SK-N-SH (cell line): ENCODE data around the gene VIM. TPM values are rescaled to one million over a fixed set of nuclear protein-coding genes. Genes with fewer than 3 reads are reported as not detected.

Experiments
- CTCF ChIA-PET: fragments of 300-600, 350-600 bp; formaldehyde crosslinking; extraction: SDS; loops from one replicate; lab custom pipeline; 2021; lab: Yijun Ruan, JAX
- POLR2A ChIA-PET: fragments of 350-600 bp; sonication (Branson Sonifier 250); formaldehyde crosslinking; extraction: SDS; loops from one replicate; lab custom pipeline; 2020; ENCODE audit warnings: antibody characterized with exemption, inconsistent platforms; lab: Yijun Ruan, JAX
- DNase-seq: peaks from one replicate; pipeline ENCODE4 v3.0.0; 2012
- H2AFZ ChIP-seq: fragments of 200-600 bp; sonication (generic); 2 replicates; pipeline ENCODE4 v1.8.1; 2016; ENCODE audit warnings: antibody characterized with exemption, mild to moderate bottlenecking, low read depth
- H3F3A ChIP-seq: fragments of 200-600 bp; sonication (generic); replicated peaks from 2 replicates; pipeline ENCODE3; 2016; ENCODE audit warnings: antibody characterized with exemption, mild to moderate bottlenecking; ENCODE audit not compliant: insufficient read depth
- H3K27ac ChIP-seq, 2 experiments: fragments of 200-500 bp in 1 of 2; fragments of 200-600 bp in 1 of 2; sonication (Bioruptor generic) in 1 of 2; sonication (generic), shearing (Covaris generic) in 1 of 2; 2 replicates each; pipeline versions ENCODE4 v1.5.1 to v1.6.1; 2014 to 2016; ENCODE audit warnings: low read depth in 2 of 2, inconsistent platforms in 1 of 2, low read length in 1 of 2, mild to moderate bottlenecking in 1 of 2, mixed read lengths in 1 of 2
- H3K27me3 ChIP-seq: fragments of 200-600 bp; sonication (generic), shearing (Covaris generic); 2 replicates; pipeline ENCODE4 v1.6.1; 2016; ENCODE audit warnings: mixed run types; ENCODE audit not compliant: insufficient read depth
- H3K36me3 ChIP-seq, 2 experiments: fragments of 200-500 bp in 1 of 2; fragments of 200-600 bp in 1 of 2; sonication (Bioruptor generic) in 1 of 2; sonication (generic) in 1 of 2; replicated peaks in 1 of 2; 2 replicates each; pipeline versions ENCODE3 to v1.5.1; 2014 to 2016; ENCODE audit warnings: low read length in 1 of 2, mild to moderate bottlenecking in 1 of 2; ENCODE audit not compliant: insufficient read depth in 2 of 2, control insufficient read depth in 1 of 2
- H3K4me1 ChIP-seq, 2 experiments: fragments of 200-500 bp in 1 of 2; fragments of 200-600 bp in 1 of 2; sonication (Bioruptor generic) in 1 of 2; sonication (generic), shearing (Covaris generic) in 1 of 2; 2 replicates each; pipeline versions ENCODE4 v1.5.1 to v1.6.1; 2014 to 2016; ENCODE audit warnings: low read depth in 1 of 2, low read length in 1 of 2, mixed run types in 1 of 2; ENCODE audit not compliant: insufficient read depth in 2 of 2, control insufficient read depth in 1 of 2
- H3K4me2 ChIP-seq: fragments of 200-600 bp; sonication (generic), shearing (Covaris generic); 2 replicates; pipeline ENCODE4 v1.6.1; 2017; ENCODE audit warnings: mixed run types
- H3K4me3 ChIP-seq, 2 experiments: fragments of 200-500 bp in 1 of 2; fragments of 200-600 bp in 1 of 2; sonication (Bioruptor generic) in 1 of 2; sonication (generic), shearing (Covaris generic) in 1 of 2; 2 replicates each; pipeline versions ENCODE4 v1.5.1 to v1.8.1; 2014 to 2016; ENCODE audit warnings: low read depth in 2 of 2, inconsistent platforms in 1 of 2, low read length in 1 of 2, mild to moderate bottlenecking in 1 of 2, mixed read lengths in 1 of 2, moderate library complexity in 1 of 2
- H3K79me2 ChIP-seq: fragments of 200-600 bp; sonication (generic); 2 replicates; pipeline ENCODE4 v1.8.1; 2017; ENCODE audit warnings: mild to moderate bottlenecking; ENCODE audit not compliant: insufficient read depth
- H3K9ac ChIP-seq: fragments of 200-600 bp; sonication (generic); 2 replicates; pipeline ENCODE4 v1.6.1; 2017; ENCODE audit warnings: mixed run types
- H3K9me2 ChIP-seq: fragments of 200-600 bp; sonication (generic); 2 replicates; pipeline ENCODE4 v1.6.1; 2017; ENCODE audit warnings: mixed run types
- H3K9me3 ChIP-seq: fragments of 200-600 bp; sonication (generic); 2 replicates; pipeline ENCODE4 v1.6.1; 2017; ENCODE audit warnings: mixed run types, mild to moderate bottlenecking, moderate library complexity
- H4K20me1 ChIP-seq: fragments of 200-600 bp; sonication (generic); 2 replicates; pipeline ENCODE4 v1.6.1; 2017; ENCODE audit warnings: mild to moderate bottlenecking, mixed run types; ENCODE audit not compliant: insufficient read depth
- CHD2 ChIP-seq: fragments of 150-350 bp; IDR thresholded peaks from 2 replicates; pipeline ENCODE4 v1.6.1; 2018; ENCODE audit warnings: low read length; ENCODE audit not compliant: partially characterized antibody
- EP300 ChIP-seq, 2 experiments: IDR thresholded peaks; 2 replicates each; pipeline versions ENCODE4 v1.4.0 to v1.6.1; 2012; ENCODE audit warnings: borderline replicate concordance in 1 of 2, low read depth in 1 of 2, low read length in 1 of 2
- FOSL2 ChIP-seq: IDR thresholded peaks from 2 replicates; pipeline ENCODE4 v1.4.0; 2012; ENCODE audit warnings: low read depth, mild to moderate bottlenecking, moderate library complexity, borderline replicate concordance
- FOXJ3 ChIP-seq: sonication (generic); formaldehyde crosslinking; IDR thresholded peaks from 2 replicates; pipeline ENCODE4 v1.5.1; 2020; ENCODE audit warnings: mild to moderate bottlenecking, missing genetic modification reagents
- GABPA ChIP-seq: IDR thresholded peaks from 2 replicates; pipeline ENCODE4 v1.4.0; 2012; ENCODE audit warnings: low read depth, mild to moderate bottlenecking
- GATA2 ChIP-seq: sonication (generic); formaldehyde crosslinking; IDR thresholded peaks from 2 replicates; pipeline ENCODE4 v1.5.0; 2020; ENCODE audit warnings: mild to moderate bottlenecking, missing genetic modification reagents
- IRF3 ChIP-seq: fragments of 150-350 bp; IDR thresholded peaks from 2 replicates; pipeline ENCODE4 v1.6.1; 2016; ENCODE audit warnings: mild to moderate bottlenecking, low read depth, low read length
- JUND ChIP-seq: IDR thresholded peaks from 2 replicates; pipeline ENCODE4 v1.4.0; 2012
- MAX ChIP-seq: IDR thresholded peaks from 2 replicates; pipeline ENCODE4 v1.4.0; 2012; ENCODE audit warnings: low read depth
- MXI1 ChIP-seq: IDR thresholded peaks from 2 replicates; pipeline ENCODE4 v1.6.1; 2012; ENCODE audit warnings: mild to moderate bottlenecking, low read depth, low read length, improper control_type of control experiment
- NFIC ChIP-seq: IDR thresholded peaks from 2 replicates; pipeline ENCODE4 v1.4.0; 2012; ENCODE audit warnings: borderline replicate concordance
- POLR2AphosphoS5 ChIP-seq: IDR thresholded peaks from 2 replicates; pipeline ENCODE4 v1.6.1; 2012; ENCODE audit warnings: low read depth, low read length
- RAD21 ChIP-seq: IDR thresholded peaks from 2 replicates; pipeline ENCODE4 v1.6.1; 2012; ENCODE audit warnings: mild to moderate bottlenecking, low read length
- RFX5 ChIP-seq: IDR thresholded peaks from 2 replicates; pipeline ENCODE4 v1.6.1; 2012; ENCODE audit warnings: mild to moderate bottlenecking, improper control_type of control experiment, low read length
- RXRA ChIP-seq: IDR thresholded peaks from 2 replicates; pipeline ENCODE4 v1.4.0; 2012; ENCODE audit warnings: low read depth, mild to moderate bottlenecking, borderline replicate concordance
- SIN3A ChIP-seq: IDR thresholded peaks from 2 replicates; pipeline ENCODE4 v1.6.1; 2012; ENCODE audit warnings: low read depth, mild to moderate bottlenecking, low read length, moderate library complexity, borderline replicate concordance
- SMC3 ChIP-seq: IDR thresholded peaks from 2 replicates; pipeline ENCODE4 v1.6.1; 2012; ENCODE audit warnings: low read depth, low read length, improper control_type of control experiment
- TAF1 ChIP-seq: IDR thresholded peaks from 2 replicates; pipeline ENCODE4 v1.6.1; 2012; ENCODE audit warnings: low read depth, mild to moderate bottlenecking, low read length, moderate library complexity, borderline replicate concordance
- TEAD4 ChIP-seq: IDR thresholded peaks from 2 replicates; pipeline ENCODE4 v1.4.0; 2012; ENCODE audit warnings: mild to moderate bottlenecking, borderline replicate concordance; ENCODE audit not compliant: insufficient read depth
- USF1 ChIP-seq: IDR thresholded peaks from 2 replicates; pipeline ENCODE4 v1.4.0; 2012; ENCODE audit warnings: low read depth, borderline replicate concordance
- ZBTB33 ChIP-seq: IDR thresholded peaks from 2 replicates; pipeline ENCODE4 v1.4.0; 2012; ENCODE audit warnings: low read depth, borderline replicate concordance
- WGBS: methylation state at CpG from one replicate; pipeline ENCODE4 v1.1.6; 2017; ENCODE audit warnings: low lambda C conversion rate; 5-methylcytosine and 5-hydroxymethylcytosine counted together
- polyA plus RNA-seq, 3 experiments: library from polyadenylated mRNA; depleted of rRNA; stranded (reverse); fragments of >200 nt; gene quantifications; 2 replicates each; pipeline ENCODE4 v1.2.3, GENCODE V29; 2012

VIM gene
- polyA plus RNA-seq, 1 of the 3 experiments (the other 2 are of a cell fraction) = 5,016 TPM

GRCh38 chr10:17214526-17214925 is 13.5 kb upstream of the VIM start:
- Histone ChIP-seq H3K4me2 (peak overlapping the region; percentile 65), H3K36me3 (no peaks in the 10 kb centered on the region), H3K79me2 (peaks cover 30% of the 10 kb centered on the region), H3K4me3 (peak overlapping the region; percentile 27 to 51; a peak in 3 of 4 replicates), H3K4me1 (peaks cover 0 to 68% of the 10 kb centered on the region in 2 experiments; a peak in 3 of 4 replicates), H3F3A (peaks cover 66% of the 10 kb centered on the region), H3K9me3 (no peaks in the 10 kb centered on the region), H3K27ac (peak overlapping the region; percentile 88 to 100; a peak in 3 of 4 replicates), H4K20me1 (no peaks in the 10 kb centered on the region), H3K9ac (peak overlapping the region; percentile 86), H3K27me3 (no peaks in the 10 kb centered on the region), H2AFZ (peak overlapping the region; percentile 58; the same call in 1 of the 2 replicates), H3K9me2 (no peaks in the 10 kb centered on the region)
- POLR2A ChIA-PET = interaction anchor here (0.9 to 1.2 kb wide), 2 partner anchors 13 to 16 kb away, joined by 3 to 4 read pairs; partner anchors contain the start of gene TRDMT1
- WGBS = 64% methylated on average over 2 of the region's 2 CpGs
- DNase-seq = no peak
- TF ChIP-seq RXRA = 0 out of 2 replicates have a peak, but pooled peaks have one; percentile 1
- TF ChIP-seq TEAD4 = no peak
- CTCF ChIA-PET = interaction anchor here (1.9 to 2.0 kb wide), 2 partner anchors 14 to 16 kb away, joined by 5 to 14 read pairs; partner anchors contain the start of gene VIM

GRCh38 chr10:17214971-17215781 is 12.9 kb upstream of the VIM start:
- ChIA-PET CTCF (interaction anchor here (1.0 to 1.8 kb wide), 2 partner anchors 15 to 358 kb away, joined by 3 to 9 read pairs; no protein-coding TSS in a partner anchor), POLR2A (no interaction called here)
- peak overlapping the region; percentile 27 to 51; a peak in 3 of 4 replicates for H3K4me3 ChIP-seq
- no peaks in the 10 kb centered on the region for H4K20me1 ChIP-seq
- H3K9me2 ChIP-seq = no peaks in the 10 kb centered on the region
- peaks cover 66% of the 10 kb centered on the region for H3F3A ChIP-seq
- H3K36me3 ChIP-seq = no peaks in the 10 kb centered on the region
- peak overlapping the region; percentile 58; the same call in 1 of the 2 replicates for H2AFZ ChIP-seq
- H3K27me3 ChIP-seq = no peaks in the 10 kb centered on the region
- H3K27ac ChIP-seq = peak overlapping the region; percentile 88 to 100; a peak in 3 of 4 replicates
- WGBS = 13% methylated on average over 9 of the region's 9 CpGs
- H3K4me1 ChIP-seq = peaks cover 0 to 64% of the 10 kb centered on the region in 2 experiments; a peak in 3 of 4 replicates
- H3K79me2 ChIP-seq = peaks cover 35% of the 10 kb centered on the region
- no peak for DNase-seq
- peak overlapping the region; percentile 86 for H3K9ac ChIP-seq
- H3K9me3 ChIP-seq = no peaks in the 10 kb centered on the region
- peak overlapping the region; percentile 65 for H3K4me2 ChIP-seq
- TF ChIP-seq RAD21 = no peak
- no peak for TF ChIP-seq RFX5
- TF ChIP-seq MAX = peak; percentile 93
- TF ChIP-seq NFIC = peak; percentile 86
- no peak for TF ChIP-seq GABPA
- no peak for TF ChIP-seq SMC3
- no peak for TF ChIP-seq USF1
- TF ChIP-seq FOSL2 = peak; percentile 80; the same call in 1 of the 2 replicates
- TF ChIP-seq IRF3 = no peak
- peak; percentile 20; the same call in 1 of the 2 replicates for TF ChIP-seq SIN3A
- no peak for TF ChIP-seq ZBTB33
- TF ChIP-seq TAF1 = peak; percentile 59; the same call in 1 of the 2 replicates
- no peak for TF ChIP-seq GATA2 (CRISPR knock-in tag)
- TF ChIP-seq CHD2 = no peak
- no peak for TF ChIP-seq MXI1
- peak; percentile 27; the same call in 1 of the 2 replicates for TF ChIP-seq POLR2AphosphoS5
- TF ChIP-seq TEAD4 = peak; percentile 40; the same call in 1 of the 2 replicates
- TF ChIP-seq JUND = peak; percentile 71
- peak; percentile 7 to 87; a peak in 1 of 4 replicates for TF ChIP-seq EP300 (IDR thresholded peaks at IDR 0.05; ENCODE audit: borderline replicate concordance in 1 of 2, low read depth in 1 of 2, low read length in 1 of 2)
- no peak for TF ChIP-seq FOXJ3 (CRISPR knock-in tag)
